DMS79 (cell line): ENCODE data around the gene SH2B2.

Source experiments
- DNase-seq: peaks from one replicate; lab custom pipeline; 2025; lab: John Stamatoyannopoulos, UW

SH2B2 gene

DNA sequence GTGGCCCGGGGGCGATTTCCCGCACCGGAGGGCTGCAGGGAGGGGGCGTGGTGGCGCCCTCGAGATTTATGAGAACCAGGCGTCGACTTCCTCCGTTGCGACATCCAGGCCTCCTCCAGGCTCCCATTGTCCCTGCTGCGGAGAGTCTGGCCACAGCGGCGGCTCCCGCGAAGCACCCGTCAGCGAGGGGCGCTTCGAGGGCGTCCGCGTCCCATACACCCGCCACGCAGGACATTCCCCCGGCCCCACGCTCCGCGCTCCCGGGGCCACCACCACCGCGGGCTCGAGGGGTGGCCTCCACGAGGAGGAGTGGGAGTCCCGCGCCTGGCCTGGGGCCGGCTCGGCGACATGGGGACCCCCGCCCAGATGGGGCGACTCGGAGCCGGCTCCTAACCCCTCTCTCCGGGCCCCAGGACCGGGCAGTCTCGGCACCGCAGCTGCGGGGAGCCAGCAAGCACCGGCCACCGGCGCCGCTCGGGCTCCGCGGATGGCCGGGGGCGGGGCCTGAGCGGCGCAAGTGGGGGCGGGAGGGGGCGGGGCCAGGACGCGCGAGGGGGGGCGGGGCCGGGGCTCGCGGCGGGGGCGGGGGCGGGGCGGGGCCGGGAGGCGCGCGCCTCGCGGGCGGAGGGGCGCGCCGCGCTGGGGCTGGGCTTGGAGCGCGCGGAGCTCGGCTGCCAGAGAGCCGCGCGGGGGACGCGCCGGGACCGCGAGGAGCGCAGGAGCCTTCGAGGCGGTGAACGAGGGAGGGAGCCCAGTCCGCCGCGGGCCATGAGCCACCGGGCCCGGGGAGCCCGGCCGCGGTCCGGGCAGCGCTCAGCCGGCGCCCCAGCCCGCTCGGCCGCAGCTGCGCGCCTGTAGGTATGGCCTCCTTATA lies at the start of gene SH2B2:
TSS of gene SH2B2 (plus strand) at position 632 of the 874 bp plus-strand sequence. CDS start 13,683 bp downstream, outside the sequence.
- peak; percentile 11 for DNase-seq

DNA sequence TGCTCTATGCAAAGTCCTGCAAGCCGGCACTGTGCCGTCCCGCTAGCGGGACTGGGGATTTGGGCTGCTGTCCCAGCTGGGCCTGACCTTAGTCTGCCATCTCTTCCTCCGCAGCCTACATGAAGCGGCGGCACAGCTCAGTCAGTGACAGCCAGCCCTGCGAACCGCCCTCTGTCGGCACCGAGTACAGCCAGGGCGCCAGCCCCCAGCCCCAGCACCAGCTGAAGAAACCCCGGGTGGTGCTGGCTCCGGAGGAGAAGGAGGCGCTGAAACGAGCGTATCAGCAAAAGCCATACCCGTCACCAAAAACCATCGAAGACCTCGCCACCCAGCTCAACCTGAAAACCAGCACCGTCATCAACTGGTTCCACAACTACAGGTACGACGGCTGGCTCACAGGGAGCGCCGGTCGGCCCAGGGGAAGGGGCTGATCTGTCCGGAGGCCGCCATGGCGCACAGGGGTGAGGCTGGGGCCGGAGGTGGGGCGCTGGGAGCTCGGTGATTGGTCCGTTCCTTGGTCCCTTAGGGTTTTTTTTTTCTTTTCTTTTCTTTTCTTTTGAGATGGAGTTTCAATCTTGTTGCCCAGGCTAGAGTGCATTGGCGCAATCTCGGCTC lies 47.4 kb upstream of the SH2B2 start:
- no peak for DNase-seq

DNA sequence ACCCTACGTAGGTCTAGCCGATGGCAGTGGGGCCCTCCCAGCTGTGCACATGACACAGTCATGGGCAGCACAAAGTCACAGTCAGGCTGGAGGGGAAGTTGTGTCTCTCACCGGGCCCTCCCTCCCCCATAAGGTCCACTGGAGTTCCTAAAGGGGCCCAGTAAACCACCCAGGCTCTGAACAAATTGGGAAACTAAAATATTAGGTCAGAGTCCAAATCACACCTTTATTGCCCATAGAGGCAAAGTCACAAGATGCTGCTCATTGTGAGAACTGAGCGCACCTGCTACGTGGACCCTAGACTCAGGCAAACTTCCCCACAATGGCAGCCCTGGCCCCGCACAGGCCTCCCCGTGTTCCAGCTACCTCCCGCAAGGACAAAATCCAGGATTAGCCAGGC lies 45.2 kb upstream of the SH2B2 start:
- DNase-seq, result no peak

DNA sequence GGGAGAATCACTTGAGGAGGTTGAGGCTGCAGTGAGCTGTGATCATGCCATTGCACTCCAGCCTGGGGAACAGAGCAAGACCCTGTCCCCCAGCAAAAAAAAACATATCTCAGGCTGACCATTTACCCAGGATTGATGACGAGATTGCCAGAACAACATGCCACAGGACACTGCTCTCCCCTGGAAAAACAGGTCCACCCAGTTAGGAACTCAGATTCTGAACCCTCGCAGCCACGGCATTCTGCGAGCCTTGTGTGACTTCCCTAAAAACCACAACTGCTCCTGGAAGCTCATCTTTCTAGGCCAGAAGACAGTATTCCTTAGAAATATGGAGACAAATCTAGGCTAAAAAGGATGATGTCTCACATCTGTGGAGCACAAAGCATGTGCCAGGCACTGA lies 42.1 kb upstream of the SH2B2 start:
- DNase-seq, result no peak

DNA sequence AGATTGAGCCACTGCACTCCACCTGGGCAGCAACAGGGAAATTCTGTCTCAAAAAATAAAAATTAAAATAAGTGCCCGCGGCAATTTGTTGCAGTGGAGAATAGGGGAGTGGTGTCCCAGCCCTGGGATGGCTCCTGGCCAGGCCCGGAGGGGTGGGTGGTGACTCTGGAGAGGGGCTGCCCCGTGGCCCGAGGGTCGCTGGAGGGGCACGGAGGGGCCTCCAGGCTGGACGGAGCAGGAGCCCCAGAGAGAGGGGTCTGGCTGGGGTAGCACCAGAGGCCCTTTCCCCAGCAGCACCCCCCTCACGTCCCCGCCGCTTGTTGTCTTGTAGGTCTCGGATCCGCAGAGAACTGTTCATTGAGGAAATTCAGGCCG lies 38.6 kb upstream of the SH2B2 start:
- DNase-seq, result no peak

DNA sequence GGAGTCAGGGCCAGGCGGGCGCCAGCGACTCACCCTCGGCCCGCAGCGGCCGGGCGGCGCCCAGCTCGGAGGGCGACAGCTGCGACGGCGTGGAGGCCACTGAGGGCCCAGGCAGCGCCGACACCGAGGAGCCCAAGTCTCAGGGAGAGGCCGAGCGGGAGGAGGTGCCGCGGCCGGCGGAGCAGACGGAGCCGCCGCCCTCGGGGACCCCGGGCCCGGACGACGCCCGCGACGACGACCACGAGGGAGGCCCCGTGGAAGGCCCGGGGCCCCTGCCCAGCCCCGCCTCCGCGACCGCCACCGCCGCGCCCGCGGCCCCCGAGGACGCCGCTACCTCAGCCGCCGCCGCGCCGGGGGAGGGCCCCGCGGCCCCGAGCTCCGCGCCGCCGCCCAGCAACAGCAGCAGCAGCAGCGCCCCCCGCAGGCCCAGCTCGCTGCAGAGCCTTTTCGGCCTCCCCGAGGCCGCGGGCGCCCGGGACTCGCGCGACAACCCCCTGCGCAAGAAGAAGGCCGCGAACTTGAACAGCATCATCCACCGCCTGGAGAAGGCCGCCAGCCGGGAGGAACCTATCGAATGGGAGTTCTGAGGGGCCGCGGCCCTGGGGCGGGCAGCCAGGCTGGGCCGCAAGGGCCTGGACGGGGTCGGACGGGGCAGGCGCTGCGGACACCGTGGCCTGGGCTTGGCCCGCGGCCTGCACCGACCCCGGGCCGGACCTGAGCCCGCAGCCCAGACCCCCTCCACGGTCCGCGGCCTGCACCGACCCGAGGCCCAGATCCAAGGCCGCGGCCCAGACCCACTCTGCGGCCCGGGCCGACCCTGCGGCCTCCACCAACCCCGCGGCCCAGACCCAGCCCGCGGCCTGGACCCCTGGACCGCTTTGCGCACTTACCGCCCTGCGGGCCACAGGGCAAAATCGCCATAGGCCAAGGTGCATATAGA lies 37.9 kb upstream of the SH2B2 start:
- DNase-seq, result no peak

DNA sequence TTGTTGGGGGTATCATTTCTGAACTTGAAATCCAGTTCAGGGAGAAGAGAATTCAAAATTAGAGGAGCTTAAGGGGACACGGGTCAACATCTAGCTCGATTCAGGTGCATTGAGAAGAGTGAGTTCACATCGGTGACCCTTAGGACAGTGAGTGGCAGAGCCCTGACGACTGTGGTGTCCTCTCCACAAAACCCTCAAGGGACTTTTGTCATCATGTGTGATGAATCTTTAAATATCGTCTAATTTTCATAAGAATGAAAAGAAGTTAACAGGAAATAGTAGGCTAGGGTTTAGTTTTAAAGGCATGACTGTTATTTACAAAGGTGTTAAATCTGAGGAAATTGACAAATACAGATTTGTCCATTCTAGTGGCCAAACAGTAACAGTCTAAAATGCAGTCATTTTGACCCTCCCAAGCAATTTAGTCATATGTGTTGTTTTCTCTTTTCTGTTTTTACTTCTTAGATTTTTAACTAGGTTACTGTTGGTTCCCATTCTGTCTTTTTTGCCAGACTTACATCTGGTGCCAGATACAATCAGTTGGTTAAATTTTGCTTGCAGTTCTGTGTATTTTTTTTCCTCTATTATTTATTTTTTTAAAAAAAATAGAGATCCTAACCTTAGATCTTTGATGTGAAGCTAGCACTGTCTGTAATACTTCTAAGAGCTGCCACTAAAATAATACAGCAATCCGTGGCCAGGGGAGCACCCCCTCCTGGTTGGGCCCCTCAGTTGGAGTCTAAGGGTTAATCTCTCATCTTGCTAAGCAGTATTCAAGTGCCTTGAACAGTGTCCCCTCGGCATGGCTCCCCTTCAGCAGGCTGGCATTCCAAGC lies 34.9 kb upstream of the SH2B2 start:
- DNase-seq, result no peak

DNA sequence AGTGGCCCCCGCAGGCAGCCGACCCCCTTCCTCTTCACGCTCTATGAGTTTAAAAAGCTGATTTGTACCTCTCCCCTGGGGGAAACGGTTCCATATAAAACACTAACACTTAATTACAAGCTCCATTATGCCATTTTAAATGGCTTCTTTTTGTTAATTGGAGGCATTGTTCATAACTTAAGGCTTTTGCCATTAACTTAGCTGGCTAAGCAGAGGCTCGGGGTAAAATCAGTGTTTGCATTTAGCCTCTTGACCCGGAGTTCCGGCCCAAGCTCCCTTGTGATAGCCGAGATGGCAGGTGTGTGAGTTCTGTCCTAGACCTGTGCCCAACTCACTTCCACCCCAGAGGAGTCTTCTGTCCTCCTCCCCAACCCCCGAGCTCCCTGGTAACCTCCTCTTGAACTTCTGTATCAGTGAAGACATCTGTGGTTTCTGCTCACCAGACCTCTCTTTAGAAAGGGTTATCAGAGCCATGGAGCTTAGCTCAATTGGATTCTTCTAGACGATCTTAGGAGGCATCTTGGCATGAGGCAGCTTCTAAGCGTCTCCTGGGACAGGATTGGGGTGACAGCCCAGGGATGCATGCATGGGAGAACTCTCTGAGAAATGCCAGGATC lies 34.2 kb upstream of the SH2B2 start:
- no peak for DNase-seq

DNA sequence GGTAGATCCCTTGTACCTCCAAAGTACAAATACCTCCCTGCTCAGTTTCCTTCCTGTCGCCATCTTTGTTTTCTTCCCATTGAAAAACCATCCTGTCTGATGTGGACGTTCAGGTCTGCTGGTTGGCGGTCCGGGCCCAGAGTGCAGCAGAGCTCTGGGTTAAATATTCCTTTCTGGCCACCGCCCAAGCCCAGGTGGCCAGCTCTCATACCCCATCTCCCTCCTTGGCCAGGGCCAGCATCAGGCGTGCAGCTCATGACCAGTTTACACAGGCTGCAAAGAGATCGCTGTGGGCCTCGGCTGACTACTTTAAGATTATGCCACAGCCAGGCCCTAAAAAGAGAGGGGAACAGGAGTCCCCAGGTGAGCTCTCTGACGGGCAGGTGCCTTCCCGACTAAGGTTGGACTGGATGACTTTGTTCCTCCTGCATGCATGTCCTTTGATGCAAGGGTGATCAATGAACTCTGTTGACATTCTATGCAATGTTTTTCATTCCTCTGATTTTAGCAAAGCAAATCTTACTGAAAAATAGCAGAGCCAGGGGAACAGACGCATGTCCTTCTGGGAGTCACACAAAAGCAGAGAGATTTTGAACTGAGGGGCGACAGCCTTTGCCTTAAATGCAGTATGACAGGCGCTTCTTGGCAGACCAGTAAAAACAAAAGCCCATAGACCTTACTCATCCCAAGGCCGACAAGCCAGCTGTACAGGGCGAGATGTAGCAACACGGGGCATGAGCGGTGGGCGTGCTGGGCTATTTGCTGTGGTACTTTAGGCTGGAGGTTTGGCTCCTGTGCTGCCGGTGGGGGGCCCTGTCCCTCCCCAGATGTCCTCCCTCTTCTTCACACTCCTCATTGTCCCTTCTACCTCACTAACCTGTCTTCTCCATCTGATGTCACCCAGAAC lies 33.3 kb upstream of the SH2B2 start:
- no peak for DNase-seq

DNA sequence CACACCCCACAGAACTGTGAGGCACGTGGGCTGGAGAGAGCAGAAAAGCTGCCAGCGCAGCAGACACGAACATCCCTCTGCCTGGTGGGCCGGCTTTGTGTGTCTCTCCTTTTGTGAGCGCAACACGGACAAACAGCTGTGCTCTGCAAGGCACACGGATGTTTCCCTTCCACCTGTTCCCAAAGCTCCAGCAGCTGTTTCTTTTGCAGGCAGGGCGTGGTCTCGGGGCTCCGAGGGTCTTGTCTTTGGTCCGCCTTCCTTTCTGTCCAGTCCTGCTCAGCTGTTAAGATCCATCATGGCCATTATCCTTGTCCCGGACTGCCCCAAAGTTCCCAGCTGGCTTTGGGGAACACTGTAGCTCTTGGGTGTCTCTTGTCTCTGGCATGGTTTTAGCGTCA lies 32.7 kb upstream of the SH2B2 start:
- DNase-seq, result no peak

DNA sequence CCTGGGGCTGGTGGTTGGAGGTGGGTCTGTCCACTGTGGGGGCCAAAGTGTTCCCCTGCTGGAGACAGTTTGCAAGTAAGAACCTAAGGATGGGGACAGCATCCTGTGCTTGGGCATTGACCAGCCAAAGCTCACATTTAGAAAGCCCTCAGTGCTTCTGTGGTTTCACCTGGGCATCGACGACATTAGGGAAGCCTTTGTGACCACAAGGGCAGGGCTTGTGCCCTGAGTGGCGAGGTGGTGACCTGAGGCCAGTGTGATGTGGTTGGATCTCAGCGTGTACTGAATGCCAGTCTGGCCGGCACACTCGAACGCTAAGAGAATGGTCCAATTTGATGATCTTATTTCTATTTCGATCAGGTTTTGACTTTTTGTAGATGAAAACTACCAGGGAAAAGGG lies 32.1 kb upstream of the SH2B2 start:
- DNase-seq, result no peak

DNA sequence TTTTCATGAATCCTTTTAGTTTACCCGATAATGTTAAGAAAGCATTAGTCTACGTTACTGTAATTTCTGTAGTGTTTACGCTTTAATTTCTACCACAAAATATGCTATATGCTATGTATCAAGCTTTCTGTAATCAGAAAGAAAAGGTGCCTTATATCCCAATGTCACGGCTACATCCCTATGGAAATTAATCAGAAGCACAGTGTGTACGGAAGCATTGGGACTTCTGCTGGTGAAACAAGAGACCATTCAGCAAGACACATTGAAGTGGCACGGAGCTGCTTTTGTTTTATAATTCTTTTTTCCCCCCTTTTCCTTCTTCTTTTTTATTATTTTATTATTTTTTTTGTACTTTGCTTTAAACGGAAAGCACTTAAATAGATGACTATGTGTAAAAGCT lies 31.2 kb upstream of the SH2B2 start:
- no peak for DNase-seq

DNA sequence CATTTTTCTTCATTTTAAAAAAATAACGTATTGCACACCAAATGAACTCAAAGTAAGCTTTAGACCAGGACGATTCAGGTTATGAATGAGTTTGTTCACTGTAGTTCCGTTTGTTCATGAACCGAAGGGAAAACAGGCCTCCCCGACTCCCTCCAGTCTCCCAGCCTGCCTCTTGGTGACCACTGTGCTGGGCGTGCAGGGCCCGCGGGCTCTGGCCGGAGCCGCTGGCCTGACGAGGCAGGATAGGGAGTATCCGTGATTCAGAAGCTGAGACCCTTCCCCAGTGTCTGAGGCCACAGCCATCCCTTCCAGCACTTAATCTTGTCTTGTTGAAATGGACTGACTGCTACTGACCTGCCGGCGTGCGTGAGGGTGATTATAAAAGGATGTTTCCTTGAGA lies 30.8 kb upstream of the SH2B2 start:
- no peak for DNase-seq

DNA sequence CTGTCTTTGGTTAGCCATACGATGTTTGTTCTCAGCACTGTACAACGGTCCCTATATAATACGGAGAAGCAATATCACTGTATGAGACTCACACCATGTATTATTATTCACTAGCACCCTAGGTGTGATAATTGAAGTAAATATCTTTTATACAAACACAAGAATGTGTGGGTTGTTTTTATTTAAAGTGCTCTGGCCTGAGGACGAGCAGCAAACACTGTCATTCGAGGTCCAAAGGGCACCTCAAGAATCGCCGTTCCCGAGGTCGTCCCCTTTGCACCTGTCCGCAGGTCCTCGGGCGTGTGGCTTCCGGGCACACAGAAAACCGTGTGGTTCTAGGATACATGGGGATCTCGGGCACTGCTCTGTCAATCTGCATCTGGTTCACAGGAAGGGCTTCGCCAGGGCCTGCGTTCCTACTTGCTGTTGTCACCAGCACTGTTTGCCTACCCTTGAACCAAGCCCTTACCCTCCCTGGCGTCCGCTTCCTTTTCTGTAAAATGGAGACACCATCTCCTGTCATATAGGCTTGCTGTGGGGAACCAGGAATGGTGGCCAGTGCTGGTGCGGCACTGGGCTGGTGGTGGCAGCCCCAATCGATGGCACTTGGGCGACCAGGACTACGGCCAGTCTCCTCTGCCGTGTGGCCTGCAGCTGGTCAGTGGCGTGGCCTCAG lies 28.5 kb upstream of the SH2B2 start:
- no peak for DNase-seq

DNA sequence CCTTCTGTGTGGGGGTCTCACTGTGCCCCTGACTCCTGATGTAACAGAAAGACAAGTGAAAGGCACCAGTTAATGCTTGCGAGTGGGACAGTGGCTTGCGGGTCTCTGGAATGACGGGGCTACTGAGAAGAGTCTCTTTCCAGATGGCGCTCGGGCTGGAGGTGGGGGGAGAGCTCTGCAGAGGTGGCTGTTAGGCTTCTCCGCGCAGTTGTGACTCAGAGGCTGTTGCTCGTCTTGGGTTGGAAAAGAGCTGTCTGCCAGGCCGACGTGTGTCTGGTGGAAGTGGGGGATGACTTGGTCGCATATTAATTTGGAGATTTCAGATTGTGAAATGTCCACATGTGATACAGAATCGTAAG lies 27.9 kb upstream of the SH2B2 start:
- DNase-seq, result no peak

DNA sequence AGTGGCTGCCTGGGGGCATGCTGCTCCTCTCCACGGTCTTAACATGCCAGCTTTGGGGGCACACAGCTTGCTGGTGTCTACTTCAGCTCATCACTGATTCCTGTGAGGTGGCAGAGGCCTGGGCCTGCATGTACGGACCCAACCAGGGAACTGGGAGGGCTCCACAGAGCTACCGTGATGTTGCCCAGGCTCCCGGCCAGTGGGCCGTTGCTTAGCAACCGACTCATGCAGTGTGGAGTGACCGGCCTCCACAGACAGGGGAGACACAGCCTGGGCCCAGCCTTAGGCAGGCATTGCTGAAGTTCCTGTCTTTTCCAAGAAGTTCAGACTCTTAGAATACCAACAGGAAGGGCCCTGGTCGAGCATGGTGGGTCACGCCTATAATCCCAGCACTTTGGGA lies 25.8 kb upstream of the SH2B2 start:
- DNase-seq, result no peak

DNA sequence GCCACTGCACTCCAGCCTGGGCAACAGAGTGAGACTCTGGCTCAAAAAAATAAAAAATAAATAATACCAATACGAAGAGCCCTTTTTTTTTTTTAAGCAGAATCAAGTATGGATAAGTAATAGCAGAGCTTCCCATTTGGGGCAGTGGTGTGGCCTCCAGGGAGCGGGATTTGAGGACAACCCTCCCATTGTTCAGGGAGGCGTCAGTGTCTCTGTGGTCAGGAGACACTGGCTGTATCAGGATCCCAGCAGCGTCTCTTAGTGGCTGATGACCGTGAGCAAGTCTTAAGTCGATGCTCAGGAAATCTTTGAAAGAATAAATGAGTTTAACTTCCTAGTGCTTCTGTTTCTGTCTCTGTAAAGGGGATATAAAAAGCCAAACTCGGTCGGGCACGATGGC lies 25.2 kb upstream of the SH2B2 start:
- no peak for DNase-seq

DNA sequence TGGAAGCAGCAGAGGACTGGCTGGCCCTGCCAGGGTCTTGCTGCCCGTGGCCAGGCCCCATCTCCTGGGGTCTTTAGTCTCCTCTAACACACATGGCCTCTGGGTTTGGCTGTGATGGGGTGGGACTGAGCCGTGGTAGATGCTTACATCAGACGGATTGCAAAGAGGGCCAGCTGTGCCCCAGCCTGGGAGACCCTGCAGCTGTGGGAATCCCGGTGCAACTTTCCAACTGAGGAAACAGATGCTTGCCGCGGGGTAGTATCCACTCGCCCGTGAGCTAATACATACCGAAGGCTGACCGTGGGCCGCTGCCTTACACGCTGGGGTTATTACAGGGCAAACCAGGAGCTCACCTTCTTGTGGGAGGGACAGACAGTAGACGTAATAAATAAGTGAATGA lies 24.1 kb upstream of the SH2B2 start:
- DNase-seq, result no peak

DNA sequence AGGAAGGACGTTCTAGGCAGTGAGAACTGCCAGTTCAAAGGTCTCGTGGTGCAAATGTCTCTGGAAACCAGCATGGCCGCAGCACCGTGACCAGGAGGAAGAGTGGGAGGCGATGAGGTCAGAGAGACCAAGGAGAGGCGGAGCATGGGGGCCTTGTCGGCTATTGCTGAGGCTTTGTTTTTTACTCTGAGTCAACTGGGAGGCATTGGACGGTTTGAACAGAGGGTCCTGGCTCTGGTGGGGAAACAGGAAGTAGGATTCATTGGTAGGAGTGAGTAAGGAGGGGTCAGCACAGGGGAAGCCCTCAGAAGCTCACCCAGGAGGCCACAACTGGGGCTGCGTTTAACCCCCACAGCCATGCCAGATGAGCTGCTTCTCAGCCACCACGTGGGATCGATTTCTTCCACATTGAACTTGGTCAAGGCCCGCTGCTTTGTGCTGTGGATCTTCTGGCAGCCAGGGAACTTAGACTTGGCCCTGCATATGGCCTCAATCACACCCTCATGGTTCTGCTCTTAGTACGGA lies 22.2 kb upstream of the SH2B2 start:
- DNase-seq, result no peak

DNA sequence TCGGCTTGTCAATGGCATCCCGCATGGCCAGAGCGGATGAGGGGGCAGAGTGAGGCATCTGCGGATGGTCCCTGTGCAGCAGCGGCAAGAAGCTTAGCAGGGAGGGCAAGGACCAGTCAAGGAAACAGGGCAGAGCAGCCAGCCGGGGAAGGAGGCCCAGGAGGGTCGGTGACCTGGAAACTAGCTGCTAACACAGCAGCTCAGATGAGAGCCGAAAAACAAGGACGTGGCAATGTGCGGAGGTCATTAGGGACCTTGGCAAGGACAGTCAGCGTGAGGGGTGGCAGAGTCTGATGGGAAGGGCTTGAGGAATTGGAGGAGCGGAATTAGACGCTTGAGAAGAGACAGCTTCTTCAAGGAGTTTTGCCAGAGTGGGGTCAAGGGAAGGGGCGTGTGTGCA lies 20.1 kb upstream of the SH2B2 start:
- no peak for DNase-seq
